ENCODE measurements around the gene PHACTR1.

The PHACTR1 gene

GRCh38 chr6:12957321-12958051, 240.9 kb downstream of the PHACTR1 start:
- peak; percentile 3 for DNase-seq

- no peak for DNase-seq
Measured at GRCh38 chr6:12958052-12958706, 241.6 kb downstream of the PHACTR1 start.

- DNase-seq, result no peak
Measured at GRCh38 chr6:12961761-12962160, 245.2 kb downstream of the PHACTR1 start.

- DNase-seq, result no peak
Measured at GRCh38 chr6:12962529-12962928, 246.0 kb downstream of the PHACTR1 start.

GRCh38 chr6:12962987-12963386, 246.4 kb downstream of the PHACTR1 start:
- DNase-seq, result no peak

GRCh38 chr6:12963567-12963966, 247.0 kb downstream of the PHACTR1 start:
- no peak for DNase-seq

GRCh38 chr6:12967686-12968085, 251.1 kb downstream of the PHACTR1 start:
- no peak for DNase-seq

GRCh38 chr6:12968290-12968689, 251.7 kb downstream of the PHACTR1 start:
- no peak for DNase-seq

- no peak for DNase-seq
Measured at GRCh38 chr6:12968839-12969558, 252.4 kb downstream of the PHACTR1 start.

- no peak for DNase-seq
Measured at GRCh38 chr6:12969966-12970365, 253.4 kb downstream of the PHACTR1 start.

GRCh38 chr6:12973386-12973785, 256.8 kb downstream of the PHACTR1 start:
- DNase-seq, result no peak

GRCh38 chr6:12974551-12974950, 258.0 kb downstream of the PHACTR1 start:
- DNase-seq, result no peak

- DNase-seq, result no peak
Measured at GRCh38 chr6:12976366-12976765, 259.8 kb downstream of the PHACTR1 start.

GRCh38 chr6:12977206-12977605, 260.6 kb downstream of the PHACTR1 start:
- DNase-seq, result no peak

- no peak for DNase-seq
Measured at GRCh38 chr6:12977806-12978205, 261.2 kb downstream of the PHACTR1 start.

- no peak for DNase-seq
Measured at GRCh38 chr6:12980741-12981140, 264.2 kb downstream of the PHACTR1 start.

GRCh38 chr6:12984776-12985175, 268.2 kb downstream of the PHACTR1 start:
- DNase-seq, result no peak

GRCh38 chr6:12987783-12988182, 271.2 kb downstream of the PHACTR1 start:
- DNase-seq, result no peak

- DNase-seq, result no peak
Measured at GRCh38 chr6:12990162-12990561, 273.6 kb downstream of the PHACTR1 start.

- DNase-seq, result no peak
Measured at GRCh38 chr6:12991435-12991834, 274.9 kb downstream of the PHACTR1 start.

GRCh38 chr6:12992770-12993169, 276.2 kb downstream of the PHACTR1 start:
- DNase-seq, result no peak

GRCh38 chr6:12993283-12993898, 276.8 kb downstream of the PHACTR1 start:
- no peak for DNase-seq

- DNase-seq, result no peak
Measured at GRCh38 chr6:12995419-12995818, 278.9 kb downstream of the PHACTR1 start.

- no peak for DNase-seq
Measured at GRCh38 chr6:13000537-13000936, 284.0 kb downstream of the PHACTR1 start.
